Effector memory CD8-positive, alpha-beta T cell (primary cell): ENCODE results near the gene SLC5A2.

Source experiments
- ATAC-seq: fragments of 150-1000 bp; cut with Tn5 transposase; replicated peaks from 2 replicates; pipeline ENCODE4 v1.10.0; 2021; ENCODE audit warnings: mild to moderate bottlenecking, moderate library complexity
- DNase-seq, 3 experiments: peaks; one replicate each; pipeline ENCODE4 v3.0.0; 2021
- H3K27ac Mint-ChIP-seq, 2 donors: one replicate each; pipeline ENCODE4 v1.8.0; 2022; ENCODE audit warnings: mild to moderate bottlenecking in 2 of 2, mixed read lengths in 2 of 2, moderate library complexity in 2 of 2
- H3K27me3 Mint-ChIP-seq, 2 donors: one replicate each; pipeline ENCODE4 v1.8.0; 2022; ENCODE audit warnings: mixed read lengths in 2 of 2
- H3K36me3 Mint-ChIP-seq: one replicate; pipeline ENCODE4 v1.8.0; 2022; ENCODE audit warnings: mild to moderate bottlenecking, moderate library complexity, mixed read lengths; ENCODE audit not compliant: insufficient read depth
- H3K4me1 Mint-ChIP-seq, 2 donors: one replicate each; pipeline ENCODE4 v1.8.0; 2022; ENCODE audit warnings: low read depth in 2 of 2, mixed read lengths in 2 of 2
- H3K4me3 Mint-ChIP-seq, 2 donors: one replicate each; pipeline ENCODE4 v1.8.0; 2022; ENCODE audit warnings: mild to moderate bottlenecking in 2 of 2, mixed read lengths in 2 of 2, moderate library complexity in 2 of 2
- H3K9me3 Mint-ChIP-seq, 2 donors: one replicate each; pipeline ENCODE4 v1.8.0; 2022; ENCODE audit warnings: mixed read lengths in 2 of 2

The SLC5A2 gene

DNA sequence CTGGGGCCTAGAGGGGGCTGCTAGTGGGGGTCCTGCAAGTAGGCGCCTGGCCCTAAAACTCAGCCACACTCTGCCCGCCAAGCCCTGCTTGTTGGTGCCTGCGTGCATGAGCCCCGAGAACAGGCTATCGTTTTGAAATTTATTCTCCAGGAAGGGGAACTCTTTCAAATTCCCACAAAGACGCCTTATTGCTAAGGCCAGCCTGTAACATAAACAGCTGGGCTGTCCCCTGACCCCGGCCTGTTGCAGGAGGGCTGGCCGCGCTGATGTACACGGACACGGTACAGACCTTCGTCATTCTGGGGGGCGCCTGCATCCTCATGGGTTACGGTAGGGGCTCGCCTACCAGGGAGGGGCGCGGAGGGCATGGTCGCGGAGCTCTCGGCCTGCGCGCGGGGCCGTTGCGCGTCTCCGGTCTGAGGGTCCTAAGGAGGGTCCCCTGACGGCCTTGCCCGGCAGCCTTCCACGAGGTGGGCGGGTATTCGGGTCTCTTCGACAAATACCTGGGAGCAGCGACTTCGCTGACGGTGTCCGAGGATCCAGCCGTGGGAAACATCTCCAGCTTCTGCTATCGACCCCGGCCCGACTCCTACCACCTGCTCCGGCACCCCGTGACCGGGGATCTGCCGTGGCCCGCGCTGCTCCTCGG is 4.3 kb downstream of the SLC5A2 start:
- no peaks in the 10 kb centered on the region for H3K9me3 Mint-ChIP-seq
- ATAC-seq (no peak), DNase-seq (no peak)
- H3K36me3 Mint-ChIP-seq: peaks cover 15% of the 10 kb centered on the region
- H3K27me3 Mint-ChIP-seq: no peaks in the 10 kb centered on the region
- peak overlapping the region; percentile 60 to 72 for H3K27ac Mint-ChIP-seq
- peak overlapping the region; percentile 91 to 92 for H3K4me3 Mint-ChIP-seq
- H3K4me1 Mint-ChIP-seq: peaks cover 4 to 8% of the 10 kb centered on the region in 2 donors

DNA sequence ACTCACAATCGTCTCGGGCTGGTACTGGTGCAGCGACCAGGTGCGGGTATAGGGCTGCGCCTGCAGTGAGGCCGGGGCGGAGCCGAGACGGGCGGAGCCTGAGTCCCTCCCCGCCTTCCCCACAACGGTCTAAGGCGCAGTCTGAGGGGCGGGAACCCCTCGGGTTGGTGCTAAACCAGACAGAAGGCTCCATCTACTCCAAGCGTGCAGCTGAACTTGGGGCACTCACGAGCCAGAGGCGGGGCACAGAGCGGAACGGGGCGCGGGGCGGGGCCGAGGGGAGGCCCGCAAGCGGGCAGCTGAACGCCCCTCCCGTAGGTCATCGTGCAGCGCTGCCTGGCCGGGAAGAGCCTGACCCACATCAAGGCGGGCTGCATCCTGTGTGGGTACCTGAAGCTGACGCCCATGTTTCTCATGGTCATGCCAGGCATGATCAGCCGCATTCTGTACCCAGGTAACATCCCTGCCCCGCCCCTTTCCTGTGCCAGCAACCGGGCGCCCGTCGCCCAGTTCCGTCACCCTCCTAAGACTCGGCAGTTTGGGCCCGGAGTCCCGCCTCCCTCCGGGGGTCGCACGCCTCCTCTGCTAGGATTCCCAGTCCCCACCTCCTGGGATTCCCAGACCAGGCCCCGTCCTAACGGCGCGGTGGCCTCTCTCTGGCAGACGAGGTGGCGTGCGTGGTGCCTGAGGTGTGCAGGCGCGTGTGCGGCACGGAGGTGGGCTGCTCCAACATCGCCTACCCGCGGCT is 5.0 kb downstream of the SLC5A2 start:
- DNase-seq (peak; percentile 61 to 73 (median 71)), ATAC-seq (peak; percentile 86)
- Mint-ChIP-seq H3K36me3 (peaks cover 15% of the 10 kb centered on the region), H3K4me1 (peaks cover 4 to 8% of the 10 kb centered on the region in 2 donors), H3K27me3 (no peaks in the 10 kb centered on the region), H3K9me3 (no peaks in the 10 kb centered on the region), H3K27ac (peak overlapping the region; percentile 60 to 72), H3K4me3 (peak overlapping the region; percentile 91 to 92)

DNA sequence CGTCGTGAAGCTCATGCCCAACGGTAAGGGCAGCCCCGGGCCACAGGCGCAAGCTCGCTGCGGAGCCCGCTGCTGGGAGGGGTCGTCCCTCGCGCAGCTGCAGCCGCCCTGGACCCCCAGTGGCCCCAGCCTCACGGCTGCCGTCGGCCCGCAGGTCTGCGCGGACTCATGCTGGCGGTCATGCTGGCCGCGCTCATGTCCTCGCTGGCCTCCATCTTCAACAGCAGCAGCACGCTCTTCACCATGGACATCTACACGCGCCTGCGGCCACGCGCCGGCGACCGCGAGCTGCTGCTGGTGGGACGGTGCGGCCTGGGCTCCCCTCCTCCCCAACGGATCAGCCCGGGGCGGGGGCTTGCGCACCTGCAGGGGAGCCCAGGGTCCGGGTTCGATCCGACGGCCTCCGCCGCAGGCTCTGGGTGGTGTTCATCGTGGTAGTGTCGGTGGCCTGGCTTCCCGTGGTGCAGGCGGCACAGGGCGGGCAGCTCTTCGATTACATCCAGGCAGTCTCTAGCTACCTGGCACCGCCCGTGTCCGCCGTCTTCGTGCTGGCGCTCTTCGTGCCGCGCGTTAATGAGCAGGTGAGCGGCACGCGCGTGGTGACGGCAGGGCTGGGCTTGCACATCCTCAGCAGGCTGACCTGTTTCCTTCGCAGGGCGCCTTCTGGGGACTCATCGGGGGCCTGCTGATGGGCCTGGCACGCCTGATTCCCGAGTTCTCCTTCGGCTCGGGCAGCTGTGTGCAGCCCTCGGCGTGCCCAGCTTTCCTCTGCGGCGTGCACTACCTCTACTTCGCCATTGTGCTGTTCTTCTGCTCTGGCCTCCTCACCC is 5.8 kb downstream of the SLC5A2 start:
- H3K4me1 Mint-ChIP-seq: peaks cover 4 to 8% of the 10 kb centered on the region in 2 donors
- peak overlapping the region; percentile 91 to 92 for H3K4me3 Mint-ChIP-seq
- ATAC-seq (no peak), DNase-seq (no peak)
- H3K27me3 Mint-ChIP-seq: no peaks in the 10 kb centered on the region
- peaks cover 15% of the 10 kb centered on the region for H3K36me3 Mint-ChIP-seq
- no peak overlapping the region for H3K27ac Mint-ChIP-seq
- no peaks in the 10 kb centered on the region for H3K9me3 Mint-ChIP-seq

- Mint-ChIP-seq H3K27me3 (no peaks in the 10 kb centered on the region), H3K9me3 (no peaks in the 10 kb centered on the region), H3K4me3 (peak overlapping the region; percentile 40 to 54), H3K4me1 (peaks cover 4 to 8% of the 10 kb centered on the region in 2 donors), H3K27ac (peak overlapping the region; percentile 44 to 79), H3K36me3 (peaks cover 15% of the 10 kb centered on the region)
- DNase-seq (no peak), ATAC-seq (no peak)
Measured at GRCh38 chr16:31489298-31489564, 6.3 kb downstream of the SLC5A2 start.

DNA sequence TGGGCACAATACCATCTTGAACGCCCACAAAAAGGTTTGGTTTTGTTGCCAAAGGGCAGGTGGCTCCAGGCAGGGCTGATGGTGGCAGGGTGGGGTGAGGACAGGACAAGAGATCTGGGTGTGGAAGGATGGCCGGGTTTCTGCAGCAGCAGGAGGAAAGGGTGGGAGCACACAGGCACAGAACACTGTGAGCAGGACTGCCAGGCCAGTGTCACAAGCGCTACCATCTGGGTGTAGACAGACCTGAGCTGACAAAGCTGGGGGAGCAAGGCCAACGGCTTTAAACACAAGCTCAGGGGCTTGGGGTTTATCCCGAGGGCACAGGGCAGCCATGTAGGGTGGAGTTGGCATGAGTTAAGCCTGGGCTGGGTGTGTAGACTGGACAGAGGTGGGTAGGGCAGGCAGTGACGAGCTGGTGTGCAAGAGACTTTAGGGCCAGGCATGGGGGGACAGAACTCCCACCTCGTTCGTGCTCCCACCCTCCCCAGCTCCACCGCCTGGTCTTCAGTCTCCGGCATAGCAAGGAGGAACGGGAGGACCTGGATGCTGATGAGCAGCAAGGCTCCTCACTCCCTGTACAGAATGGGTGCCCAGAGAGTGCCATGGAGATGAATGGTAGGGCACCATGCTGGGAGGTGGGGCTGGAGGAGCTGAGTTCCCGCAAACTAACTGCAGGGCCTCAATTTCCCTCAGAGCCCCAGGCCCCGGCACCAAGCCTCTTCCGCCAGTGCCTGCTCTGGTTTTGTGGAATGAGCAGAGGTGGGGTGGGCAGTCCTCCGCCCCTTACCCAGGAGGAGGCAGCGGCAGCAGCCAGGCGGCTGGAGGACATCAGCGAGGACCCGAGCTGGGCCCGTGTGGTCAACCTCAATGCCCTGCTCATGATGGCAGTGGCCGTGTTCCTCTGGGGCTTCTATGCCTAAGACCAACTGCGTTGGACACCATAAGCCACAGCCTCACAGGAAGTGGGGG is 7.0 kb downstream of the SLC5A2 start:
- ATAC-seq (no peak), DNase-seq (no peak)
- peak overlapping the region; percentile 55 to 79 for H3K27ac Mint-ChIP-seq
- peaks cover 15% of the 10 kb centered on the region for H3K36me3 Mint-ChIP-seq
- H3K9me3 Mint-ChIP-seq: no peaks in the 10 kb centered on the region
- H3K4me3 Mint-ChIP-seq: peak overlapping the region in 1 of 2 donors; percentile 29
- peaks cover 4 to 8% of the 10 kb centered on the region in 2 donors for H3K4me1 Mint-ChIP-seq
- H3K27me3 Mint-ChIP-seq: no peaks in the 10 kb centered on the region

GRCh38 chr16:31491778-31492418 is 9.0 kb downstream of the SLC5A2 start:
- DNase-seq: no peak
- Mint-ChIP-seq H3K27me3 (no peaks in the 10 kb centered on the region), H3K36me3 (peaks cover 16% of the 10 kb centered on the region), H3K4me3 (no peak overlapping the region), H3K4me1 (peaks cover 4 to 6% of the 10 kb centered on the region in 2 donors), H3K9me3 (no peaks in the 10 kb centered on the region), H3K27ac (peak overlapping the region in 1 of 2 donors; percentile 55)
- no peak for ATAC-seq

DNA sequence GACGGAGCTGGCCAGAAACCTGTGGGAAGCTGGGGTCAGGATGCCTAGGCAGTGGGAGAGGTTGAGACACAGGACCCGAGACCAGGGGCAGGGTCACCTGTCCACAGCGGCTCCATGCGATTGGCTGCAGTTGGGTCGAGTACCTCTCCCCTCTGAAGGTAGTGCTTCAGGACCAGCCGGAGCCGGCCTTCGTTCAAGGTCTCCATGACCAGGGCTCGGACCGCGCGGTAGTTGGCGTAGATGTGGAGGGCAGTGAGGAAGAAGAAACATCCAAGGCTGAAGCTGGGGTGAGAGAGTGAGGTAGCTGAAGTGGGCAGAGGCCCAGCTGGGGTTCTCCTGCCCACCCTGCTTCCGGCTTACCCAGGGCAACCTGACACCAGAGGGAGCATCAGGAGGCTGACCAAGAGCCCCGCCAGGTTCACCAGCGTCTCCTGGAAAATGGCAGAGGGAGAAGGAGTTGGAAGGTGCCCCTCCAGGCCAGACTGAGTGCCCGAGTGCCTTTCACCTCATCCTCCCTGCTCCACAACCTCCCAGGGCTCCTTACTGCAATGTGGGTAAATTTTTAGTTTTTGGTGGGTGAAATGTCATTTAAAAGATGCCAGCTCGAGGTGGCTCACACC is 10.7 kb downstream of the SLC5A2 start:
- peaks cover 23% of the 10 kb centered on the region for H3K36me3 Mint-ChIP-seq
- no peak overlapping the region for H3K4me3 Mint-ChIP-seq
- no peak for ATAC-seq
- H3K27ac Mint-ChIP-seq: no peak overlapping the region
- H3K4me1 Mint-ChIP-seq: peaks cover 2 to 10% of the 10 kb centered on the region in 2 donors
- no peak for DNase-seq
- no peaks in the 10 kb centered on the region for H3K27me3 Mint-ChIP-seq
- H3K9me3 Mint-ChIP-seq: no peaks in the 10 kb centered on the region

DNA sequence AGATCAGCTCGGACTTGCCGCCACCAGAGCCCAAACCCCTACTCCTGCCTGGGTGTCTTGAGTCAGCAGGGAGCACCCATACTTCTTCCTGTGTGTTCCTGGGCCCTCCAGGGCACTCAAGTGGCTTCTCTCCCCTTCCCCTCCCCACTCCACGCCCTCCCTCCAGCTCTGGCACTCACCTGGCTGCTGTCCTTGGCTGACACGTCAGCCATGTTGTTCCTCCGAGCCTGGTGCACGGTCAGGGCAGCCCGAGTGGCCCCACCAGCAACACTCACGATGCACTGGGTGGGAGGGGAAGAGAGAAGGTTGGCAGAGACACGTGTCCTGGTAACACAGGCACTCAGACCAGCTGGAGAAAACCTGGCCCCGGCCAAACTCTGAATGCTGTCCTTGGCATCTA is 13.7 kb downstream of the SLC5A2 start:
- H3K9me3 Mint-ChIP-seq: no peaks in the 10 kb centered on the region
- H3K4me3 Mint-ChIP-seq: no peak overlapping the region
- no peak for ATAC-seq
- peaks cover 3 to 17% of the 10 kb centered on the region in 2 donors for H3K4me1 Mint-ChIP-seq
- peaks cover 14% of the 10 kb centered on the region for H3K36me3 Mint-ChIP-seq
- DNase-seq: no peak
- H3K27ac Mint-ChIP-seq: peak overlapping the region in 1 of 2 donors; percentile 83
- no peaks in the 10 kb centered on the region for H3K27me3 Mint-ChIP-seq

- H3K4me3 Mint-ChIP-seq: no peak overlapping the region
- no peak overlapping the region for H3K27ac Mint-ChIP-seq
- H3K9me3 Mint-ChIP-seq: no peaks in the 10 kb centered on the region
- H3K36me3 Mint-ChIP-seq: peaks cover 14% of the 10 kb centered on the region
- no peaks in the 10 kb centered on the region for H3K27me3 Mint-ChIP-seq
- ATAC-seq: no peak
- peaks cover 3 to 24% of the 10 kb centered on the region in 2 donors for H3K4me1 Mint-ChIP-seq
- DNase-seq: no peak
Measured at GRCh38 chr16:31498493-31498892, 15.6 kb downstream of the SLC5A2 start.

DNA sequence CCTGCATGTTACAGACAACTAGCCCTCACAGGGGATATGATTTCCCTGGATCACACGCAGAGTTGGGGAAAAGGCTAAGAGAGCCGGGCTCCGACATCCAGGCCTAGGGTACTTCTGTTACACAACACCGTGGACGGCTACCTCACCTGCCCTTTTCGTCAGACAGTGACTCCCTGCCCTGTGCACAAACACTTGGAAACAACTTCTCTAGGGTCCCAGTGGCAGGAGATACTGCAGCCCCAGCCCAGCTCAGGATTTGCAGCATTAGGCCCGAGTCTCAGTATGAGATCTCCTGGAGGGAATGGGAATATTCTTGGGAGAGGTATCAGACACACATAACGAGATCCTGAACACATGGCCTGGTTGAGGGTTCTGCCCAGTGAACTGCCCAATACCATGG is 17.0 kb downstream of the SLC5A2 start:
- Mint-ChIP-seq H3K4me1 (peaks cover 3 to 29% of the 10 kb centered on the region in 2 donors), H3K36me3 (peaks cover 19% of the 10 kb centered on the region), H3K27me3 (no peaks in the 10 kb centered on the region), H3K27ac (no peak overlapping the region), H3K9me3 (no peaks in the 10 kb centered on the region), H3K4me3 (no peak overlapping the region)
- ATAC-seq (no peak), DNase-seq (no peak)

- Mint-ChIP-seq H3K4me3 (no peak overlapping the region), H3K9me3 (no peaks in the 10 kb centered on the region), H3K27ac (no peak overlapping the region), H3K4me1 (peaks cover 3 to 38% of the 10 kb centered on the region in 2 donors), H3K27me3 (no peaks in the 10 kb centered on the region), H3K36me3 (peaks cover 15% of the 10 kb centered on the region)
- ATAC-seq: no peak
- no peak for DNase-seq
Measured at GRCh38 chr16:31501226-31501965, 18.5 kb downstream of the SLC5A2 start.

DNA sequence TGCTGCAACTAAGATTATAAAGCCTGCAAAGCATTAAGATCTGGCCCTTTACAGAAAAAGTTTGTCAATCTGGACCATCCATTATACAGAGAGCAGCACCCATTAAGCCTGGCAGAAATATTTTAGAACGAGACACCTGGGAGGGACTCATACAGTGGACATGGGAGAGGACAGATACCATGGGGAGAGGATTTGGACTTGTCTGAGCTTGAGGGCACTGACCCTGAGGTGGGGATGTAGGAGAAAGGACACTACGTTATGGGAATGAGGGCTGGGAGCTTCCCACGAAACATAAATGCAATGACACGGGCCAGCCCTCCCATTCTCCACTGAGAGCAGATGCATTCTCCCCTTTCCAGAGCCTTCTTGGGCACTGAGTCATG is 19.0 kb downstream of the SLC5A2 start:
- Mint-ChIP-seq H3K4me3 (no peak overlapping the region), H3K36me3 (peaks cover 15% of the 10 kb centered on the region), H3K9me3 (no peaks in the 10 kb centered on the region)

More for the DNA sequence above, 19.0 kb downstream of the SLC5A2 start:
- DNase-seq: no peak
- peaks cover 3 to 39% of the 10 kb centered on the region in 2 donors for H3K4me1 Mint-ChIP-seq
- no peak overlapping the region for H3K27ac Mint-ChIP-seq
- no peak for ATAC-seq
- no peaks in the 10 kb centered on the region for H3K27me3 Mint-ChIP-seq
